ENCODE data around the gene CDK5RAP2. TPM values are rescaled to one million over a fixed set of nuclear protein-coding genes. Genes with fewer than 3 reads are reported as not detected.

CDK5RAP2 gene
- total RNA-seq, 1 donor from 2014 or later: 76.8 TPM

GRCh38 chr9:120351106-120351505 lies 228.9 kb downstream of the CDK5RAP2 start:
- no peaks in the 10 kb centered on the region for H3K36me3 Mint-ChIP-seq (ENCODE audit: insufficient read depth)
- no peak overlapping the region for H3K27ac Mint-ChIP-seq
- no peak for TF ChIP-seq CTCF (IDR thresholded peaks at IDR 0.05; ENCODE audit: unreplicated experiment)
- no peak for DNase-seq (ENCODE audit: low spot score, unreplicated experiment)
- H3K9me3 Mint-ChIP-seq (ENCODE audit: low read depth): peaks cover 3% of the 10 kb centered on the region
- H3K27me3 Mint-ChIP-seq: peaks cover 13% of the 10 kb centered on the region
- H3K4me3 Mint-ChIP-seq (ENCODE audit: low read depth): no peak overlapping the region
- no peaks in the 10 kb centered on the region for H3K4me1 Mint-ChIP-seq (ENCODE audit: low read depth)

GRCh38 chr9:120350596-120350995 lies 229.4 kb downstream of the CDK5RAP2 start:
- Mint-ChIP-seq H3K36me3 (ENCODE audit: insufficient read depth) (no peaks in the 10 kb centered on the region), H3K9me3 (ENCODE audit: low read depth) (no peaks in the 10 kb centered on the region), H3K27me3 (peaks cover 13% of the 10 kb centered on the region), H3K4me3 (ENCODE audit: low read depth) (no peak overlapping the region), H3K27ac (no peak overlapping the region), H3K4me1 (ENCODE audit: low read depth) (no peaks in the 10 kb centered on the region)
- no peak for TF ChIP-seq CTCF (IDR thresholded peaks at IDR 0.05; ENCODE audit: unreplicated experiment)
- no peak for DNase-seq (ENCODE audit: low spot score, unreplicated experiment)

- TF ChIP-seq CTCF (IDR thresholded peaks at IDR 0.05; ENCODE audit: unreplicated experiment): peak; percentile 86
- Mint-ChIP-seq H3K4me3 (ENCODE audit: low read depth) (no peak overlapping the region), H3K9me3 (ENCODE audit: low read depth) (no peaks in the 10 kb centered on the region), H3K27ac (no peak overlapping the region), H3K27me3 (peaks cover 13% of the 10 kb centered on the region), H3K4me1 (ENCODE audit: low read depth) (no peaks in the 10 kb centered on the region), H3K36me3 (ENCODE audit: insufficient read depth) (no peaks in the 10 kb centered on the region)
- DNase-seq (ENCODE audit: low spot score, unreplicated experiment): peak; percentile 42
Observed at GRCh38 chr9:120348951-120349429, 231.0 kb downstream of the CDK5RAP2 start.

- H3K27ac Mint-ChIP-seq: no peak overlapping the region
- TF ChIP-seq CTCF (IDR thresholded peaks at IDR 0.05; ENCODE audit: unreplicated experiment): no peak
Observed at GRCh38 chr9:120345379-120345778, 234.6 kb downstream of the CDK5RAP2 start.

GRCh38 chr9:120344230-120344629 lies 235.7 kb downstream of the CDK5RAP2 start:
- Mint-ChIP-seq H3K4me1 (ENCODE audit: low read depth) (no peaks in the 10 kb centered on the region), H3K4me3 (ENCODE audit: low read depth) (no peak overlapping the region), H3K36me3 (ENCODE audit: insufficient read depth) (no peaks in the 10 kb centered on the region), H3K9me3 (ENCODE audit: low read depth) (no peaks in the 10 kb centered on the region), H3K27me3 (no peaks in the 10 kb centered on the region), H3K27ac (no peak overlapping the region)
- DNase-seq (ENCODE audit: low spot score, unreplicated experiment): no peak
- TF ChIP-seq CTCF (IDR thresholded peaks at IDR 0.05; ENCODE audit: unreplicated experiment): no peak

More at GRCh38 chr9:120345379-120345778, 234.6 kb downstream of the CDK5RAP2 start:
- Mint-ChIP-seq H3K9me3 (ENCODE audit: low read depth) (no peaks in the 10 kb centered on the region), H3K4me3 (ENCODE audit: low read depth) (no peak overlapping the region), H3K4me1 (ENCODE audit: low read depth) (no peaks in the 10 kb centered on the region), H3K27me3 (peaks cover 7% of the 10 kb centered on the region), H3K36me3 (ENCODE audit: insufficient read depth) (no peaks in the 10 kb centered on the region)
- no peak for DNase-seq (ENCODE audit: low spot score, unreplicated experiment)
